GM06990 (cell line): Measurements from ENCODE around the gene TCF3.

Experiments
- DNase-seq: peaks from one replicate; pipeline ENCODE4 v3.0.0-alpha.2; 2011; ENCODE audit not compliant: insufficient read length; ENCODE audit errors: extremely low read depth
- H3K27me3 ChIP-seq: replicated peaks from 2 replicates; pipeline ENCODE4 v1.6.0; 2011; ENCODE audit warnings: low read length; ENCODE audit not compliant: control insufficient read depth, insufficient read depth
- H3K36me3 ChIP-seq: 2 replicates; pipeline ENCODE4 v1.5.1; 2011; ENCODE audit warnings: low read length; ENCODE audit not compliant: control insufficient read depth, insufficient read depth
- H3K4me3 ChIP-seq: replicated peaks from 2 replicates; pipeline ENCODE4 v1.5.1; 2011; ENCODE audit warnings: low read depth, mild to moderate bottlenecking, control low read depth, low read length
- TF ChIP-seq, protein P1 (sequence below): IDR thresholded peaks from 2 replicates; pipeline ENCODE4 v1.5.1; 2011; ENCODE audit warnings: low read length, control low read depth, mild to moderate bottlenecking, inconsistent platforms; ENCODE audit not compliant: insufficient read depth, poor library complexity, severe bottlenecking

The TCF3 gene

DNA sequence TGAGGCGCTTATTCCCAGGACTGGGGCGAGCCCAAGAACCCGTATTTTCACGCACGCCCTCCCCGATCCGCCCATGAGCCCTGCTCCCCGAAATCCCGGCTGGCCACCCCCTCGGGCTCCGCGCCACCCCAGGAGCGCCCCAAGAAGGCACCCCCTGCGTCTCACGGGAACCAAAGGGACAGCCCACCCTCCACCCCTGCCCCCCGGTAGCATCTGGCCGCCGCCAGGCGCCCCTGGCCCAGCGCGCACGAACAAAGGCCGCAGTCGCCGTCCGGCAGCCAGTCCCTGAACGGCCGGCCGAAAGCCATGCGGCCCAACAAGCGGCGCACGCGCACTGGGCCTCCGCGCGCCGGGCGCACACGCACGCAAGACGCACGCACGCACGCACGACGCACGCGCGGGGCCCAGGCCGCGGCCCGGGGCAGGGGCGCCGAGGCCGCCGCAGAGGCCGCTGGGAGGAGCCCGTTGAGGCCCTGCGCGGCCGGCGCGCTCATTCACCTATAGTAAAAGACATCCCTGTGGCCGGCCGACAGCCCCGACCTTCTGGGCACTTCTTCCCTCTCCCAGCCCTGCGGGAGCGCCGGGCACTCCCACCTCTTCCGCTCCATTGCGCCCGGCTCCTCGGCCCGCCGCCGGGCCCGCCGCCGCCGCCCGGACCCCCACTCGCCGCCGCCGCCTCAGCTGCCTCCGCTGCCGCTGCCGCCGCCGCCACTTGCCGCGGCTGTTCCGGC is 60.2 kb downstream of the TCF3 start:
- Histone ChIP-seq H3K36me3 (peaks cover 3% of the 10 kb centered on the region), H3K4me3 (peak overlapping the region; percentile 98), H3K27me3 (no peaks in the 10 kb centered on the region)
- DNase-seq, result peak; percentile 94
- TF ChIP-seq, protein P1, sequence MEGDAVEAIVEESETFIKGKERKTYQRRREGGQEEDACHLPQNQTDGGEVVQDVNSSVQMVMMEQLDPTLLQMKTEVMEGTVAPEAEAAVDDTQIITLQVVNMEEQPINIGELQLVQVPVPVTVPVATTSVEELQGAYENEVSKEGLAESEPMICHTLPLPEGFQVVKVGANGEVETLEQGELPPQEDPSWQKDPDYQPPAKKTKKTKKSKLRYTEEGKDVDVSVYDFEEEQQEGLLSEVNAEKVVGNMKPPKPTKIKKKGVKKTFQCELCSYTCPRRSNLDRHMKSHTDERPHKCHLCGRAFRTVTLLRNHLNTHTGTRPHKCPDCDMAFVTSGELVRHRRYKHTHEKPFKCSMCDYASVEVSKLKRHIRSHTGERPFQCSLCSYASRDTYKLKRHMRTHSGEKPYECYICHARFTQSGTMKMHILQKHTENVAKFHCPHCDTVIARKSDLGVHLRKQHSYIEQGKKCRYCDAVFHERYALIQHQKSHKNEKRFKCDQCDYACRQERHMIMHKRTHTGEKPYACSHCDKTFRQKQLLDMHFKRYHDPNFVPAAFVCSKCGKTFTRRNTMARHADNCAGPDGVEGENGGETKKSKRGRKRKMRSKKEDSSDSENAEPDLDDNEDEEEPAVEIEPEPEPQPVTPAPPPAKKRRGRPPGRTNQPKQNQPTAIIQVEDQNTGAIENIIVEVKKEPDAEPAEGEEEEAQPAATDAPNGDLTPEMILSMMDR, result no peak

DNA sequence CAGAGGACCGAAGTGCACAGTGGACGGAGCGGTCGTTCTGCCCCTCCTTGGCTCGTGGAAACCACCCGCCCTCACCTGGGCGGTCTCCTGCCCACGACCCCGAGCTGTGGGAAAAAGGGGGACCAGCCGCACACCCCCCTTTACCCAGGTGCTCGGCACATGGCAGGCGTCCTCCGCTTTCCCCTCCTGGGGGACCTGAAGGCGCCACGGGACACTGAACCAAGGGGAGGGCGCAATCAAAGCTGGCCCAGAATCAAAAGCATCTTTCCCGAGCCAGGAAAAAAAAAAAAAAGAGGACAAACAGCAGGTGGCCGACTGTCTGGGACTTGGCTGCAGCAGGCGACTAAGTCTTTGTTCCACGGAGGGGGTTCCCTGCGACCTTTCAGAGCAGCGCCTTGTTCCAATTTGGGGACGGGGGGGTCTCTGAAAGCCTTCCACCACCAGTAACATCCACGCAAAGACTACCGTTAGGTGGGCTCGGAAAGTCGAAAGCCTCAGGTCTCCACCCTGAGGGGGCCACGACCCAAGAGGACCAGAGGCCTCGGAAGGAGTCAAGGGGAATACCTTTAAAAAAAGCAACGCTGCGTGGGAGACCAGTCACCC is 60.9 kb downstream of the TCF3 start:
- DNase-seq, result peak; percentile 28
- H3K36me3 ChIP-seq, result no peaks in the 10 kb centered on the region; the same call in 1 of the 2 replicates
- TF ChIP-seq, protein P1, result no peak

DNA sequence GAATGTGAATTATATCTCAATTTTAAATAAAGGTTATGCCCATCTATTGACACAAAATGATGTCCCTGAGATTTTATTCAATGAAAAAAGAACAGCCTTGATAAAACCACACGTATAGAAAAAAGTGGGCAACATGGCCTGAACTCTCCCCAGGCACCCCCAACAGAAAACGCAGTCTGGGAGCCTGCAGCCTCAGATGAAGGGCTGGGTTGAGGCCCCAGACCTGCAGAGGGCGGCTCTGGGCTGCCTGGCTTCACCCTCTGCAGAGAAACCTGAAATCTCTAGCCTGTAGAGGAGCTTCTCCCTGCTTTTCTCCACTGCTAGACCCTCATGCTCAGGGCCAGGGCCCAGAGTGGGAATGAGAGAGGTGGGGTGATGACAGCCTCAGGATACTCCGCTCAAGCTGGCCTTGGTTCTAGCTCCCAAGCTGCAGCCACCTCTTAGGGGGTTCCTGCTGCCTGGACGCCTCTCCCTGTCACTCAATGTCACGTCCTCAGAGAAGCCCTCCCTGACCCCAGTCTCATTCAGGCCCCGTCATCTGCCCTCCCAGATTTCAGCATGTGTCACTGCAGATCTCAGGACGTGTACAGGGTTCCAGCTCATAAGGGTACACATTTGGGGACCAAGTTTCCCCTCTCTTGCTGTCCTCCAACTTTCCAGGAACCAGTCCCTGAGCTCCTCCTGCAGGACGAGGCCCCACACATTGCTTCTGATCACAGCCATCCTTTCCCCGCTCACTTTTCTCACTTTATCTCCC is 61.6 kb downstream of the TCF3 start:
- TF ChIP-seq, protein P1, result peak; percentile 67
- Histone ChIP-seq H3K4me3 (peak overlapping the region; percentile 98), H3K36me3 (peaks cover 2% of the 10 kb centered on the region; the same call in 1 of the 2 replicates), H3K27me3 (no peaks in the 10 kb centered on the region)
- DNase-seq, result peak; percentile 43

More for the DNA sequence above, 60.9 kb downstream of the TCF3 start:
- Histone ChIP-seq H3K27me3 (no peaks in the 10 kb centered on the region), H3K4me3 (peak overlapping the region; percentile 98)

DNA sequence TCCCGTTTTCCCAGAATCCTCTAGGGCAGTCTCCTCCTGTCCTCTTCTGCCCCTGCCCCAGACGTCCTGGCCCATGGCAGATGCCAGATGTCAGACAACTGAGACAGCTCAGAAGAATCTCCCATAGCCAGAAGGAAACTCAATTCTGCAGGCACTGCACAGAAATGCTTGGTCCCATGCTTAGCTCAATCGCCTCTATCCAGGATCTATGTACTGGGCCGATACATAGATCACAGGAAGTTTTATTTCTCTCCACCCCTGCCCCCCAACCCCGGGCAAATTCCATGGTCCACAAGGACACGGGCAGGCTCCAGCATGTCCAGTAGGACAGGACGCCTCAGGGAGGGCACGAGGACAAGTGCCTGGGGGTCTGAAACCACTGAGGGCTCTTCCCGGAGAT is 64.5 kb downstream of the TCF3 start:
- Histone ChIP-seq H3K36me3 (peaks cover 6% of the 10 kb centered on the region), H3K27me3 (no peaks in the 10 kb centered on the region), H3K4me3 (no peak overlapping the region)
- no peak for DNase-seq
- TF ChIP-seq, protein P1, result no peak

DNA sequence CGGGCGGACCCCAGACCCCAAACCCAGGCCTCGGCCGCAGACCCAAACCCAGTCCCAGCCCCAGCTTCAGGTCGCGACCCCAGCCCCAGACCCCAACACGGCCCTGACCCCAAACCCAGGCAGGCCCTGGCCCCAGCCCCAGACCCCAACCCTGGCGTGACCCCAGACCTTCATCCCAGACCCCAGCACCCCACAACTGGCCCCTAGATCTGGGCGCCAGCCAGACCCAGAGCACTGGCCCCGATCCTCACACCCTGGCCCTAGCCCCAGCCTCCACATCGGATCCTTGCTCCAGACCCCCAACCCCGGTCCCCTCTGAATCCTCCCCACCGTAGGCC is 67.2 kb downstream of the TCF3 start:
- TF ChIP-seq, protein P1, result no peak
- Histone ChIP-seq H3K4me3 (no peak overlapping the region), H3K27me3 (no peaks in the 10 kb centered on the region), H3K36me3 (peaks cover 21% of the 10 kb centered on the region)
- no peak for DNase-seq
